ENCODE data around the gene RNH1.

- TF ChIP-seq CREB1 (IDR thresholded peaks at IDR 0.05), result no peak
- TF ChIP-seq USF2 (IDR thresholded peaks at IDR 0.05; ENCODE audit: low read length), result no peak
- TF ChIP-seq TAF1 (IDR thresholded peaks at IDR 0.05; ENCODE audit: low read depth, low read length), result no peak
Observed at GRCh38 chr11:501001-501682, 5.9 kb downstream of the RNH1 start.

Data from H1 (cell line).